ENCODE data around the gene OR8G1.
"Not testable (repeated sequence)": the region's sequence is repeated elsewhere in the genome, so short reads cannot be mapped to it uniquely, and the experiment has no call there.

OR8G1 gene

GRCh38 chr11:124240621-124241397 lies at the start of gene OR8G1:
TSS of gene OR8G1 (plus strand) at chr11:124241095. CDS start at chr11:124249676, 8,581 bp downstream.
- no peak for DNase-seq

- no peak for DNase-seq
These were observed 47.5 kb upstream of the OR8G1 start for GRCh38 chr11:124193221-124194010.

- no peak for DNase-seq
These were observed 46.4 kb upstream of the OR8G1 start for GRCh38 chr11:124194293-124195188.

- peak; percentile 14 for DNase-seq
These were observed 45.6 kb upstream of the OR8G1 start for GRCh38 chr11:124195189-124195734.

GRCh38 chr11:124197999-124198398 lies 42.9 kb upstream of the OR8G1 start:
- DNase-seq: no peak

GRCh38 chr11:124198897-124199296 lies 42.0 kb upstream of the OR8G1 start:
- no peak for DNase-seq

GRCh38 chr11:124199702-124200101 lies 41.2 kb upstream of the OR8G1 start:
- DNase-seq: no peak

GRCh38 chr11:124200671-124201070 lies 40.2 kb upstream of the OR8G1 start:
- DNase-seq: no peak

- no peak for DNase-seq
These were observed 37.9 kb upstream of the OR8G1 start for GRCh38 chr11:124202951-124203350.

GRCh38 chr11:124204008-124204407 lies 36.9 kb upstream of the OR8G1 start:
- DNase-seq: no peak

GRCh38 chr11:124207102-124207792 lies 33.6 kb upstream of the OR8G1 start:
- no peak for DNase-seq

GRCh38 chr11:124209824-124210357 lies 31.0 kb upstream of the OR8G1 start:
- DNase-seq: no peak

GRCh38 chr11:124210421-124210820 lies 30.5 kb upstream of the OR8G1 start:
- DNase-seq: no peak

GRCh38 chr11:124211321-124211720 lies 29.6 kb upstream of the OR8G1 start:
- no peak for DNase-seq

GRCh38 chr11:124214027-124214426 lies 26.9 kb upstream of the OR8G1 start:
- no peak for DNase-seq

GRCh38 chr11:124219126-124219525 lies 21.8 kb upstream of the OR8G1 start:
- no peak for DNase-seq

GRCh38 chr11:124222407-124222806 lies 18.5 kb upstream of the OR8G1 start:
- DNase-seq: no peak

- not testable (repeated sequence) for DNase-seq
These were observed 16.1 kb upstream of the OR8G1 start for GRCh38 chr11:124224618-124225423.

GRCh38 chr11:124225471-124225870 lies 15.4 kb upstream of the OR8G1 start:
- DNase-seq: no peak

GRCh38 chr11:124233376-124233775 lies 7.5 kb upstream of the OR8G1 start:
- no peak for DNase-seq

- no peak for DNase-seq
These were observed 2.4 kb upstream of the OR8G1 start for GRCh38 chr11:124238512-124238911.

Measured in activated T-cell treated with anti-CD3 and anti-CD28 coated beads for 4 hours (primary cell).